ENCODE measurements around the gene MIS12.

The MIS12 gene

GRCh38 chr17:5468075-5468473, 18.3 kb upstream of the MIS12 start:
- Histone ChIP-seq H3K4me1 (ENCODE audit: control insufficient read depth, insufficient read depth, low read length) (peaks cover 14% of the 10 kb centered on the region), H3K9ac (ENCODE audit: low read length) (peak overlapping the region; percentile 91), H3K9me3 (ENCODE audit: control insufficient read depth, insufficient read depth, low read depth, low read length) (no peaks in the 10 kb centered on the region), H3K27ac (ENCODE audit: low read depth, low read length) (peak overlapping the region; percentile 77; the same call in 1 of the 2 replicates), H3K4me3 (ENCODE audit: low read depth, low read length) (peak overlapping the region; percentile 83), H3K36me3 (ENCODE audit: control insufficient read depth, insufficient read depth, low read length) (peaks cover 20% of the 10 kb centered on the region), H3K27me3 (ENCODE audit: control insufficient read depth, insufficient read depth, low read length) (no peaks in the 10 kb centered on the region)

GRCh38 chr17:5472511-5472910, 13.9 kb upstream of the MIS12 start:
- Histone ChIP-seq H3K4me1 (ENCODE audit: control insufficient read depth, insufficient read depth, low read length) (no peaks in the 10 kb centered on the region), H3K9ac (ENCODE audit: low read length) (no peak overlapping the region), H3K27ac (ENCODE audit: low read depth, low read length) (no peak overlapping the region), H3K36me3 (ENCODE audit: control insufficient read depth, insufficient read depth, low read length) (peaks cover 42% of the 10 kb centered on the region), H3K4me3 (ENCODE audit: low read depth, low read length) (no peak overlapping the region), H3K9me3 (ENCODE audit: control insufficient read depth, insufficient read depth, low read depth, low read length) (no peaks in the 10 kb centered on the region), H3K27me3 (ENCODE audit: control insufficient read depth, insufficient read depth, low read length) (no peaks in the 10 kb centered on the region)

- no peak overlapping the region for H3K4me3 ChIP-seq (ENCODE audit: low read depth, low read length)
- H3K9ac ChIP-seq (ENCODE audit: low read length), result no peak overlapping the region
- no peaks in the 10 kb centered on the region for H3K9me3 ChIP-seq (ENCODE audit: control insufficient read depth, insufficient read depth, low read depth, low read length)
- peaks cover 56% of the 10 kb centered on the region for H3K36me3 ChIP-seq (ENCODE audit: control insufficient read depth, insufficient read depth, low read length)
- no peaks in the 10 kb centered on the region for H3K4me1 ChIP-seq (ENCODE audit: control insufficient read depth, insufficient read depth, low read length)
- no peaks in the 10 kb centered on the region for H3K27me3 ChIP-seq (ENCODE audit: control insufficient read depth, insufficient read depth, low read length)
- no peak overlapping the region for H3K27ac ChIP-seq (ENCODE audit: low read depth, low read length)
Measured at GRCh38 chr17:5473906-5474305, 12.5 kb upstream of the MIS12 start.

- H3K36me3 ChIP-seq (ENCODE audit: control insufficient read depth, insufficient read depth, low read length), result peaks cover 91% of the 10 kb centered on the region
- no peaks in the 10 kb centered on the region for H3K4me1 ChIP-seq (ENCODE audit: control insufficient read depth, insufficient read depth, low read length)
- no peaks in the 10 kb centered on the region for H3K27me3 ChIP-seq (ENCODE audit: control insufficient read depth, insufficient read depth, low read length)
- H3K4me3 ChIP-seq (ENCODE audit: low read depth, low read length), result no peak overlapping the region
- no peak overlapping the region for H3K9ac ChIP-seq (ENCODE audit: low read length)
- no peak overlapping the region for H3K27ac ChIP-seq (ENCODE audit: low read depth, low read length)
- H3K9me3 ChIP-seq (ENCODE audit: control insufficient read depth, insufficient read depth, low read depth, low read length), result no peaks in the 10 kb centered on the region
Measured at GRCh38 chr17:5478992-5479391, 7.4 kb upstream of the MIS12 start.

- Histone ChIP-seq H3K27me3 (ENCODE audit: control insufficient read depth, insufficient read depth, low read length) (no peaks in the 10 kb centered on the region), H3K9me3 (ENCODE audit: control insufficient read depth, insufficient read depth, low read depth, low read length) (no peaks in the 10 kb centered on the region), H3K36me3 (ENCODE audit: control insufficient read depth, insufficient read depth, low read length) (peaks cover 84% of the 10 kb centered on the region), H3K4me1 (ENCODE audit: control insufficient read depth, insufficient read depth, low read length) (no peaks in the 10 kb centered on the region; the same call in 1 of the 2 replicates), H3K4me3 (ENCODE audit: low read depth, low read length) (no peak overlapping the region), H3K9ac (ENCODE audit: low read length) (no peak overlapping the region), H3K27ac (ENCODE audit: low read depth, low read length) (no peak overlapping the region)
Measured at GRCh38 chr17:5480962-5481361, 5.4 kb upstream of the MIS12 start.

- Histone ChIP-seq H3K36me3 (ENCODE audit: control insufficient read depth, insufficient read depth, low read length) (peaks cover 83% of the 10 kb centered on the region), H3K9me3 (ENCODE audit: control insufficient read depth, insufficient read depth, low read depth, low read length) (no peaks in the 10 kb centered on the region), H3K27ac (ENCODE audit: low read depth, low read length) (no peak overlapping the region), H3K9ac (ENCODE audit: low read length) (no peak overlapping the region), H3K4me3 (ENCODE audit: low read depth, low read length) (no peak overlapping the region), H3K27me3 (ENCODE audit: control insufficient read depth, insufficient read depth, low read length) (no peaks in the 10 kb centered on the region), H3K4me1 (ENCODE audit: control insufficient read depth, insufficient read depth, low read length) (no peaks in the 10 kb centered on the region; the same call in 1 of the 2 replicates)
Measured at GRCh38 chr17:5481451-5481850, 4.9 kb upstream of the MIS12 start.

GRCh38 chr17:5485270-5486205, 828 bp upstream of the MIS12 start, which contains the start of gene DERL2:
DERL2 (minus strand) TSS chr17:5486178; CDS start chr17:5486161, 17 bp downstream.
- Histone ChIP-seq H3K27ac (ENCODE audit: low read depth, low read length) (peak within 1 kb of the TSS; percentile 98), H3K4me1 (ENCODE audit: control insufficient read depth, insufficient read depth, low read length) (no peaks in the 10 kb centered on the region; the same call in 1 of the 2 replicates), H3K4me3 (ENCODE audit: low read depth, low read length) (peak within 1 kb of the TSS; percentile 100), H3K27me3 (ENCODE audit: control insufficient read depth, insufficient read depth, low read length) (no peaks in the 10 kb centered on the region), H3K9me3 (ENCODE audit: control insufficient read depth, insufficient read depth, low read depth, low read length) (no peaks in the 10 kb centered on the region), H3K36me3 (ENCODE audit: control insufficient read depth, insufficient read depth, low read length) (peaks cover 65% of the 10 kb centered on the region), H3K9ac (ENCODE audit: low read length) (peak within 1 kb of the TSS; percentile 100)

GRCh38 chr17:5488752-5489151, 2.4 kb downstream of the MIS12 start:
- Histone ChIP-seq H3K36me3 (ENCODE audit: control insufficient read depth, insufficient read depth, low read length) (peaks cover 36% of the 10 kb centered on the region), H3K9me3 (ENCODE audit: control insufficient read depth, insufficient read depth, low read depth, low read length) (no peaks in the 10 kb centered on the region), H3K4me1 (ENCODE audit: control insufficient read depth, insufficient read depth, low read length) (no peaks in the 10 kb centered on the region; the same call in 1 of the 2 replicates), H3K4me3 (ENCODE audit: low read depth, low read length) (no peak overlapping the region), H3K27ac (ENCODE audit: low read depth, low read length) (no peak overlapping the region), H3K9ac (ENCODE audit: low read length) (no peak overlapping the region), H3K27me3 (ENCODE audit: control insufficient read depth, insufficient read depth, low read length) (no peaks in the 10 kb centered on the region)

GRCh38 chr17:5492970-5493369, 6.6 kb downstream of the MIS12 start:
- H3K36me3 ChIP-seq (ENCODE audit: control insufficient read depth, insufficient read depth, low read length), result peaks cover 23% of the 10 kb centered on the region
- no peak overlapping the region for H3K9ac ChIP-seq (ENCODE audit: low read length)
- H3K9me3 ChIP-seq (ENCODE audit: control insufficient read depth, insufficient read depth, low read depth, low read length), result no peaks in the 10 kb centered on the region
- no peak overlapping the region for H3K4me3 ChIP-seq (ENCODE audit: low read depth, low read length)
- H3K27me3 ChIP-seq (ENCODE audit: control insufficient read depth, insufficient read depth, low read length), result peaks cover 10% of the 10 kb centered on the region; the same call in 1 of the 2 replicates
- no peaks in the 10 kb centered on the region for H3K4me1 ChIP-seq (ENCODE audit: control insufficient read depth, insufficient read depth, low read length)
- H3K27ac ChIP-seq (ENCODE audit: low read depth, low read length), result no peak overlapping the region

GRCh38 chr17:5499476-5500231, 13.3 kb downstream of the MIS12 start:
- Histone ChIP-seq H3K9me3 (ENCODE audit: control insufficient read depth, insufficient read depth, low read depth, low read length) (no peaks in the 10 kb centered on the region), H3K27me3 (ENCODE audit: control insufficient read depth, insufficient read depth, low read length) (peaks cover 56% of the 10 kb centered on the region), H3K27ac (ENCODE audit: low read depth, low read length) (no peak overlapping the region), H3K9ac (ENCODE audit: low read length) (peak overlapping the region; percentile 54), H3K36me3 (ENCODE audit: control insufficient read depth, insufficient read depth, low read length) (no peaks in the 10 kb centered on the region), H3K4me1 (ENCODE audit: control insufficient read depth, insufficient read depth, low read length) (peaks cover 8% of the 10 kb centered on the region; the same call in 1 of the 2 replicates), H3K4me3 (ENCODE audit: low read depth, low read length) (peak overlapping the region; percentile 74)

GRCh38 chr17:5500247-5500588, 13.9 kb downstream of the MIS12 start:
- Histone ChIP-seq H3K4me1 (ENCODE audit: control insufficient read depth, insufficient read depth, low read length) (peaks cover 8% of the 10 kb centered on the region; the same call in 1 of the 2 replicates), H3K4me3 (ENCODE audit: low read depth, low read length) (peak overlapping the region; percentile 74), H3K9me3 (ENCODE audit: control insufficient read depth, insufficient read depth, low read depth, low read length) (no peaks in the 10 kb centered on the region), H3K9ac (ENCODE audit: low read length) (peak overlapping the region; percentile 54), H3K27me3 (ENCODE audit: control insufficient read depth, insufficient read depth, low read length) (peaks cover 56% of the 10 kb centered on the region), H3K27ac (ENCODE audit: low read depth, low read length) (no peak overlapping the region), H3K36me3 (ENCODE audit: control insufficient read depth, insufficient read depth, low read length) (no peaks in the 10 kb centered on the region)

Data from HUES6 (cell line).